SK-N-MC (cell line): Measurements from ENCODE around the gene TMEM254.

Experiments used
- EZH2 ChIP-seq: fragments of 200-600 bp; sonication (generic); IDR thresholded peaks from one replicate; pipeline ENCODE4 v1.6.1; 2017; ENCODE audit warnings: antibody characterized with exemption
- POLR2AphosphoS5 ChIP-seq: IDR thresholded peaks from 2 replicates; pipeline ENCODE4 v1.6.1; 2012; ENCODE audit warnings: mild to moderate bottlenecking, low read depth, low read length, borderline replicate concordance

DNA sequence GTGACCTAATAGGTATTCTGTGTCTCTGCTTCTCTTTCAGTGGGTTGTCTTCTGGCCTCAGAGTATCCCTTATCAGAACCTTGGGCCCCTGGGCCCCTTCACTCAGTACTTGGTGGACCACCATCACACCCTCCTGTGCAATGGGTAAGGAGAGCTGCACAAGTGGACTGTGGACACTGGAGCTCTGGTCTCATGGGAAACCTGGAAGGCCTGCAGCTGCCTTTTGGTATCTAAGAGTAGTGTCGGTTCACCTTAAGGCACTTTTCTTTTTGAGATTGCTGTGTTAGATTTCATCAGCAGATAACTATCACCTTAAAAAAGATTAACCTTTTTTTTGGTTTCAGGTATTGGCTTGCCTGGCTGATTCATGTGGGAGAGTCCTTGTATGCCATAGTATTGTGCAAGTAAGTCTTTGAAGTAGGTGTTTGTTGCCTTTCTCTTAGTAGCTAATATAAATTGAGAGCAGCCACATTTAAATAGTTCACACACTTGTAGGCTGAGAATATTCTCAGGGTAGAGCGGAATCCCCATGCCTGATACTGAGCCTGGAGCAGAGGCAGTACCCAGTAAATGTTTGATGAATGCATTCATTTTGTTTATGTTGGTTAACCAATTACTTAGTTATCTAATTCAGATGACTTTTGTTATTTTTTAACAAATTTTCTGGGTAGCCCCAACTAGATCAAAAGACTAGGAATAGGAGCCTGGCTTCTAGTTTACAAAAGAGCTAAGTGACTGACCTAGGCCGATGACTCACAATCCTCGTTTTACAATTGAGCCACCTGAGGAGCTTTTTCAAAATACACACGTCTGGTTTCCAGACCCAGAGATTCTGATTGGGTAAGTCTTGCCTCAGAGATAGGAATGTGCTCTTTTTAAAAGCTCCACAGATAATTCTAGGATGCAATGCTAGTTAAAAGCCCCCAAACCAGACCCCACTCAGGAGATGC, 3.6 kb downstream of the TMEM254 start:
- TF ChIP-seq POLR2AphosphoS5 = no peak
- no peak for TF ChIP-seq EZH2
